GM19395 (cell line): Measurements from ENCODE around the gene UCN2.
"Not testable (repeated sequence)": the region's sequence is repeated elsewhere in the genome, so short reads cannot be mapped to it uniquely, and the experiment has no call there.

Source experiments
- ATAC-seq: cut with Tn5 transposase; IDR thresholded peaks from one replicate; pipeline ENCODE4 v1.9.1; 2021; ENCODE audit warnings: mild to moderate bottlenecking, moderate library complexity; ENCODE audit not compliant: unreplicated experiment

UCN2 gene

DNA sequence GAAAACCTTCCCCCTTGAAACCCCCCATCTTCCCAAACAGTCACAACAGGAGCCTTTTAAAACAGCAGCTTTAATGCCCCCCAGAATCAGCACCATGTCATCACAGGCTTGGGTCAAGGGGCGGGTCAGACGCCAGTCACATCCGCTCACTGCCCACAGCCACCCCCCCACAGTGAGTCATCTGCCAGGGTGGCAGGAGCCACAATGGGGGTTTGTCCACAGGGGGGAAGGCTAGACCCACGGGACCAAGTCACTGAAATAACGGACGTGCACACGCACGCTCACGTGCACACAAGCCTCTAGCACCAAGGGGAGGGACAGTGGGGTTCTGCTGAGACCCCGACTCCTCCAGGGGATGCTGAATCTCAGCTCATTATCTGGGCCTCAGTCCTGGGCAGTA is 441 bp upstream of the UCN2 start:
- ATAC-seq, result no peak

DNA sequence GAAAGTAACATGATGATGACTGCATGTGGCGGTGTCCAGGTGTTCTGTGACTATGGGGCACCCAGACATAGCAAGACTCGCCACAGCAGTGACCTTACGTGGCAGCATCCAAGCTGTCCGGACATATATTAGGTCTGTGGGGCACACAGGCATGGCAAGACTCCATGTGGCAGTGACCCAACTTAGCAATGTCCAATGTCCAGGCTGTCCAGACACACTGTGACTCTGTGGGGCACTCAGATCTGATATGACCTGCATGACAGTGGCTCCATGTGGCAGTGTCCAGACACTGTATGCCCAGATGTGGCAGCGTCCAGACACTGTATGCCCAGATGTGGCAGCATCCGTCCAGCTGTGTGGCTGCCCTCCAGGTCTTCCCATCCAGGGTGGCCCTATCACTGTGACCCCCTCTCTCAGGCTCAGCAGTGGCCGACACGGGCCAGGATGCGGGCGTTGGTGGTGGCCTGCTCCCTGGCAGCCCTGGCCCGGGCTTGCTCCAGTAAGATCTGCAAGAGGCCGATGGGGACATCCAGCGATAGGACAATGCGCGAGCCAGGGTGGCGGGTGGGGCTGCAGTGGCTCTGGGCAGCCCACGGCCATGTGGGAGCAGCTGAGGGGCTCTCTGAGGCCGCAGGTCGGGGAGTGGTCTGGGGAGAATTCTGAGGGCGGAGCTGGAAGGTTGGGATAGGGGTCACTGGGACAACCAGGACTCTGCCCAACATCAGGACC is 1.1 kb downstream of the UCN2 start:
- no peak for ATAC-seq

DNA sequence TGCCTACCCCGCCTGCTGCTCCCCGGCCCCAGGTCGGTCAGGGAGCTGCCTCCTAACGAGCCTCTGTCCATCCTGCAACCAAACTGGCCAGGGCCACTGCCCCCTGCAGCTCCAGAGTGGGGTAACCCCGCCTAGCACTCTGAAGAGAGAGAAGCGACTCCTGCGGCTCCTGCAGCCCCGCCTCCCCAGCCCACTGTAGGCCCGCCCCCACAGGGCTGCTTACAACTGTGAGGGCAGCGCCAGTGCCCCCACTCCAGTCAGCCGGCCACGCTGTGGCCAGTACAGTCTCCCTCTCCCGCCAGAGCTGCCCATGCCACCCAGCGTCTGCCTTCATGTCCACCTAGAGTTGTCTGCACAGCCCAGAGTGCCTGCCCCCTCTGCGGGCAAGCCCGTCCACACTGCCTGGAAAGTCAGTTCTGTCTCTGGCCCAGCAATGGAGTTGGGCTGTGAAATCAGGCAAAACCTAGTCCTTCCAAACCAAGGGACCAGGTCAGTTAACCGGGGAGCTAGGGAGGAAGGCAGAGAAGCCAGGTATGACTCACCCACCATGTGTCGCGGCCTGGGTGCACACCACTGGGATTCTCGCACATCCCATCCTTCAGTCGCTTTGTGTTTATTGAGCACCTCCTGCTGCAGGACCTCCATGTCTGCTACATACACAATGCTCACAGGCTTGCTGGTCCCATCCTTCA is 2.4 kb downstream of the UCN2 start:
- ATAC-seq, result no peak

DNA sequence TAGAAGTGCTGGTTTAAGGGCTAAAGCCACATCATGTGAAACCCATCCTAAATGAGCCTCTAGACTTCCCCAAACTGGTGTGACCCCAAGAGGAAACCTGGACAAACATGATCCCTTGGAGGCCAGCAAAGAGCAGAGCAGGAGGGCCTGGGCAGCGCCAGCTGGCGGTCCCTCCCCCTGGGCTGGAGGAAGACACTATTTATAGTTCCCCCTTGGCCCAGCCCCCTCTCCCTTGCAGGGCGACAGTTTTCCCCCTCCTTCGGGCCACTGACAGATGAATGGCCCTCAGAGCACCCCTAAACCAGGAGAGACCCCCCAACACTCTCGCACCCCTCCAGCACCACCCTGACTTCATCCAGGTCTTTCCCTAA is 2.9 kb downstream of the UCN2 start:
- ATAC-seq, result no peak

DNA sequence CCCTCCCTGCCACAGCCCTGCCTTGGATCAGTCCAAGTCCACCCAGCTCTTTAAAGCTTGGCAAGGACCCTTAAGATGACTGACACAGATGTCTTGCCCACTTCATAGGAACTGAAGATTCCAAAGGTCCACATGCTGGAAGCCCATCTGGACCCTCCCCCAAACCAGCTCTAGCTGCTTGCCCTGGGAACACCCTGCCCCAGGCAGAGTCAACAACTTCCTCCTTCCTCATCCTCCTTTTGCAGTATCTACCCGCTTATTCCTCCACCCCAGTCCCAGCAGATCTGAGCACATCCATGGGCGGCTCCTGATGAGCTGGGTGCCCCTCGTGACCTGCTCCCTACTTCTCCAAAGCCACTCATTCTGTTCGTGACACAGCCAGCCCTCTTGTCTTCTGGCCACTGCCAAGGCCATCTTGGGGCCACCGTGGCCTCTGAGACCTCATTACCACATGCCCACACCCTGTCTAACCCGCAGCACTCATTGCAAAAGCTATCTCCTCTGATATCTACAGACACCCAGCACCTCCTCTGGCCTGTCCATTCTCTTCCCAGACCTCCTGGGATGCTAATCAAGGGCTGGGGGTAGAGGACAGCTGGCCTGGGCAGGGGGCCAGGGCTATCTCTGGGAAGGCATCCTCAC is 5.0 kb downstream of the UCN2 start:
- no peak for ATAC-seq

DNA sequence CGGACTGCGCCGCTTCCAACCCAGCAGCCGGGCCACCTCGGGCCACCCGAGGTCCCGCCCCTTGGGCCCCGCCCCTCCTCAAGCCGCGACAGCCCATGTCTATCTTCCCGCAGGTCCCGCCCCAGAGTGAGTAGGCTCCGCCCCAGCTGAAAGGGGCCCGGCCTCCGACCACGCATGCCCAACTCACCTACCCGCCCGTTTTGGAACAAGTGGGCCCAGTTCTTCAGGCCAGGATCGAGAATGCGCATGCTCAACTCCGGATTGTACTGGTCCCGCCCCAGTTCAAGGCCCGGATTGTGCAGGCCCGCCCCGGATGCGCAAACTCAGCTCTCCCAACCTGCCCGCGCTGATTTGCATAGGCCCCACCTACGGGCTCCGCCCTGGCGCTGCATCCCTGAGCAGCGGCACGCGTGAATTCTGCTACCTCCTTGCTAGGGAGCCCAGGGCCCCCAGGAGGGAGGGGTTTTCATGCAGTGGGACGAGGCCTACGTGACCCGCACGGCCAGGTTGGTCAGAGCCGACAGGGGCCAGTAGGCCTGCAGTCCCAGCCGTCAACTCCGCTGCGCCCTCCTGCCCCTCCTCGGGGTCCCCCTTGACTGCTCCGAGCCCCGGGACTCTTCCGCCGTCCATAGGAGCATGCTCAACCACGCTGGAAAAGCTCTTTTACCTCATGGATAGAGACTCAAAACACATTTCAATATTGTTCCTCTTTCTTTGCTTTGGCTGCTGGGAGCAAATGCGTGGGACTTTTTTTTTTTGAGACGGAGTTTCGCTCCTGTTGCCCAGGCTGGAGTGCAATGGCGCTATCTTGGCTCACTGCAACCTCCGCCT is 6.6 kb downstream of the UCN2 start, which contains the start of gene PFKFB4:
PFKFB4 (minus strand) TSS at position 8 of the 831 bp plus-strand sequence. CDS start 26 bp downstream, outside the sequence.
- ATAC-seq, result peak; percentile 86

DNA sequence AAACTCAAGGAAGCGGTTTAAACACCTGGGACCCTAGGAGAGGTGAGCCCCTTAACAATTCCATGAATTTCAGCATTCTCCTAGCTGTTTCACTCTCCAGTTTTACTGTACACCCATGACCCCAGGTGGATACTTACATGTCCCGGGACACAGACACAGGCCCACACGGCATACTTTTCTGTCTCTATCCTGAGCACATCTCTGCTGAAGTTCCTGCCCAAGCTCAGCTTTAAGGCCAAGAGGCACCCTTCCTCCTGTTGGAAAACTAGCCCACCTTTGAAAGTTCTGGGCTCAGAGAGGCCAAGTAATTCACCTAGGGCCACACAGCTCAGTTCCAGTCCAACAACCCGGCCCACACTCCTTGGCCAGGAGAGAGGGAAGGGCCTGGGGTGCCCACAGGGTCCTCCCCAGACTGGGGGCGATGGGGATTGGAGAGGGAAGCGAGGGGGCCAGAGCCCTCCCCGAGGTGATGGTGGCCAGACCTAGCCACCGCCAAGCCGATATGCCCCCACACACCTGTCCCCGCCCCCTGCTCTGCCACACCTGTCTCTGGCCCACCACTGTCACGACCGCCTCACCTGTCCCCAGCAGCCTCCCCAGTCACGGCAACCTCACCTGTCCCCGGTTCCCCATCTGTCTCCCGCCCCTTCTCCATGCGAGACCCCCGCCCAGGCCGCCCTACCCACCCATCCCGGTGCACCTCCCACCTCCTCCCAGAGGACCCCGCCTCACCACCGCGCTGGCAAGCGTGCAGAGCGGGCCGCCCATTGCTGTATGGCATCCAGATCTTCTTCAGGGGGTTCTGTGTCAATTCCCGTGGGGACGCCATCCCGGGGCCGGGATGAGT is 7.4 kb downstream of the UCN2 start:
- ATAC-seq, result no peak

DNA sequence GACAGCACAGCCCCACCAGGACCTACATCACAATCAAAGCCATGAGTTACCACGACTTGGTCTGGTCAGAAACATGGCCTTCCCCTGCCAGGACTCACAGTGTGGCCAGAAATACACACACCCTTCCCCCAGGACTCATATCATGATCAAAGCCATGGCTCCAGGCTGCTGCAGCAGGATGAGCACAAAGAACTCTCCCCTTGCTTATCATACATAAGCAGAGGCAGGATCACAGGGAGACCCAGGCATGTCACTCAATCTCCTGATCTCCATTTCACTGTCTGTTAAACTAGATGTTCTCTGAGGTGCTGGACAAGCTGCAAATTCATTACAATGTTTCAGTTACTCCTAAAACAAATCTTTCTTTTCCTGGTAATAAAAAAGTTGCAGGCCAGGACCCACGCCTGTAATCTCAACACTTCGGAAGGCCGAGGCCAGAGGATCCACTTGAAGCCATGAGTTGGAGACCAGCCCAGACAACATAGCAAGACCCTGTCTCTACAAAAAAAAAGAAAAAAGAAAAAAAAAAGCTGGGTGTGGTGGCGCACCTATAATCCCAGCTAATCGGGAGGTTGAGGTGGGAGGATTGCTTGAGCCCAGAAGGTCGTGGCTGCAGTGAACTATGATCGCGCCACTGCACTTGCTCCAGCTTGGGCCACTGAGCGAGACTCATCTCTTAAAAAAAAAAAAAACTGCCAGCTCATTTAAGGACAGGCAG is 8.2 kb downstream of the UCN2 start:
- ATAC-seq, result no peak

DNA sequence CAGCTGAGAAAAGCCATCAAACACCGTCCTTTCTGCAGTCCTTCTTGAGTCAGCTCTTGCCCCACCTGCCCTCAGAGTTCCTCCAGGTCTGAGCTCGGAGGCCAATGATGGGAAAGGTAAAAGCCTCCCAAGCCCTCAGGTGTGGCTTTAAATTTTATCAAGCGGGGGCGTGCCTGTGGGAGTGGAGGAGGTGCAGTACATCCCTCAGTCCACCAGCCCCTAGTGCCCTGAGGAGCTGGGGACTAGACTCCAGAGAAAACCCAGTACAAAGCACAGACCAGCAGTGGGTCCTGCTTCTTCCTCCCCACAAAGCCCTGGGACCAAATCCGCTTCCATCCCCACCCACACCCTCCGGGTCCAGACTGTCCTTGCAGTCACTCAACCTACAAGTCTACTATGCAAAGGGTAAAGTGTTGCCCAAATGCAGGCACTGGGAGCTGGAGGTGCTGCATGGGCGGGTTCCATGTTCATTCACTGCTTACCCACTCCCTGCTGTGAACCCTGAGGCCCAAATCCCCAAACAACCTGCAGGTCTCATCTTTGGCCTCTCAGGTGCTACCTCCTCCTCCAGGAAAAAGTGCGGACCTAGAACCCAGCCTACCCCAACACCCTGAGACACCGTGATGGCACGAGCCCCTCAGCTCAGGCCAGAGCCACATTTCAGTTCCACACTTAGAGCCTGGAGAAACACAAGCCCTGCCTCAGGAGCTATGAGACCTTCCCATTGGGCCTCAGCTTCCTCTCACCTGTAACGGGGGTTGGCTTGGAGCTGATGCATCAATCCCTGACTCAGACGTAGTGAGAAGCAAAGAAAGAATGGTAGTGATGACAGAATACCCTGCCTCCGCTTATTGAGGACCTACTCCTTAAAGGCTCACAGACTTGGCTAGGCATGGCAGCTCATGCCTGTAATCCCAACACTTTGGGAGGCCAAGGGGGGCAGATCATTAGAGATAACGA is 9.4 kb downstream of the UCN2 start:
- no peak for ATAC-seq

DNA sequence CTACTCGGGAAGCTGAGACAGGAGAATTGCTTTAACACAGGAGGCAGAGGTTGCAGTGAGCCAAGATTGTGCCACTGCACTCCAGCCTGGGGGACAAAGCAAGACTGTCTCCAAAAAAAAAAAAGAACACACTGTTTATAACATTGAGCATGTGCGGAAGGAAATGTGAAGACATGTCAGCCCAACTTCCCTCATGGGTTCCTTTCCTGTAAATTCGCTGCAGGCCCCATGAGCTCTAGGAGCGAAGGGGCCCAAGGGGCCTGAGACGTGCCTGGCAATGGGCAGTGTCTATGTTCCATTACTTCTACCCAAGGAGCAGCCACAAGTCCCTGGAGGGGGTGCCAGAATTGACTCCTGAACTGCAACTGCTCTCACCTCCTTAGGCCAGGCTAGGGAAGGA is 10.2 kb downstream of the UCN2 start:
- ATAC-seq, result no peak

DNA sequence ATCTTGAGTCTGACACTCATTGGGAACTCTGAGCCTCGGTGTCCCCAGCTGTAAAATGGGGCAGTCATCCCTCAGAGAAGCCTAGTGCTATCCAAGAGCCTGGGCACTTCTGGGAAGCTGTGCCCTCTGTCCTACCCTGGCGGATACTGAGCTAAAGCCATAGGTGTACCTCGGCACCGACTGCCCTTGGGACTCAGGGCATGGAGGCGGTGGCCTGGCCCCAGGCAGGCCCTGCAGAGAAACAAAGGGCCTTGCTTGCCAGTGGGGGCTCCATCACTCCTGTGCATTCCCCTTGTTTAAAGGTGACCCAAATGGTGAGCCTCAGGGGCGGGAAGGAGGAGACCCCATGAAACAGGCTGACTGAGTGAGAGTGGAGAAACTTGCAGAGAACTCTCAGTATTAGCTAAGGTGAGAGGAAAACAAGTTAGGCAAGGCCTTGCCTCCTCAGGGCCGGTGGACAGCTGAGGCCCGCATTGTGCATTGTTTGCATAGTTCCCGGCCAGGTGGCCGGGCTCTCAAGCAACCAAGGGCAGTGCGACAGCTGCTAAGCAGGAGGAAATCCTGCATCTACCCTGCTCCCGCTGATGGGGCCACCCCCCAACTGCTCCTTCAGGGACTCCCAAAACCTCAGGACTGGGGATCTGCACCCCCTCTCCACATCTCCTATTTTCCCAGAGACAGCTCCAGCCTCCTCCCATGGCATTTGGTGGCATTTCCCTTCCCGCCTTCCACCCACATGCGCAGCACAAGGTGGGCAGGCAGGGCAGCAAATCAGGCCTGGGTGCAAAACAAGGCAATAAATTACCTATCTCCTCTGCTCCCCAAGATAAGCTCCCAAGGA is 11.2 kb downstream of the UCN2 start:
- no peak for ATAC-seq

DNA sequence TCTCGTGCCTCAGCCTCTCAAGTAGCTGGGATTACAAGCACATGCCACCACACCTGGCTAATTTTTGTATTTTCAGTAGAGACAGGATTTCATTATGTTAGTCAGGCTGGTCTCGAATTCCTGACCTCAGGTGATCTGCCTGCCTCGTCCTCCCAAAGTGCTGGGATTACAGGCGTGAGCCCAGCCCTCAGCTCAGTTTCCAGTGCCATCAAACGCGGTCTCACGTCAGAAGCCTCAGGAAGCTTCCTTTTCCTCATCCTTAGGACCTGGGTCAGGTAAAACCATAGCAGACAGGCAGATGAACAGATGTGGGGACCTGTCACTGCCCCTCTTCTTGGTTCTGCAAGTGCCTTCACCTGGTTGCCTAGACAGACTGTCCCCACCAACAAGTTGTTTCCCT is 11.9 kb downstream of the UCN2 start:
- not testable (repeated sequence) for ATAC-seq

DNA sequence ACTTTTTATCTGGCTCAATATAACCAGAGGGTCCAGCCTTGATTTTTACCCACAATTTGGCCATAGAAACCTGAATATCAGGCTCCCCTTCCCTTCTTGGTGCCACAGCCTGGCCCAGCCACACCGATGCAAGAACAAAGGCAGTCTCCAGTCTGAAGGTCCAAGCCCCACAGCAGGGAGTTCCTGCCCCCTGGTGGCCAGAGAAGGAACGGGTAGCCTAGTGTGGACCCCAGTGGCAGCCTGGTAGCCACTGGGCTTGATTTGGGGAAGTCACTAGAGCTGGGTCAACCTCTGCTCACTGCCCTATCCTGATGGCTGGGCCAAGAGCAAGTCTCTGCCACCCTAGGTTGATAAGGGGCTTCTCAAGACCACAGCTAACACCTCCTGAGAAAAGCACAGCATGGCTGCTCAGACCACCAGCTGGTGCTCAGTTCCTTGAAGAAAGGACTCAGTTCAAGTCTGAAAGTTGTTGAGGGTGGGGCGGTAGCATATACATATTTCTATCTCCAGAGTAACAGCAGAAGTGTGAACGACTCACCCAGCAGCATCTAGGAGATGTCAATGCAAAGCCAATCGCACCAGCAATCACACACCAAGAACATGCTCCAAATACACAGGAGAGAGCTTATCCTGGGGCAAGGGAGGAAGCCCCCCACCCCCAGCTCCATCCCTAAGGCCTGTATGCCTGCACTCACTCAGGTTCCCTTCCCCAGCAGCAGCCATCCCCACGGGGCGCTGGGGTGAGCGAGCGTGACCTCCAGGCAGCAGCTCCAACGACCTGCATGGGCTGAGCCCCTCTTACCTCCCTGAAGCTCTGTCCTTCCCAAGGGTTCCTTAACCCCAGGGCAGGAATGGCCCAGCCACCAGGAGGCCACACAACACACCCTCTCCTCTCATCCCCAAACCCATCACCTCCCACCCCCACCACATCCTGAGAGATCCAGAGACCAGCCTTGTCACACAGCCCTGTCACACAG is 14.6 kb downstream of the UCN2 start:
- ATAC-seq, result peak; percentile 61

DNA sequence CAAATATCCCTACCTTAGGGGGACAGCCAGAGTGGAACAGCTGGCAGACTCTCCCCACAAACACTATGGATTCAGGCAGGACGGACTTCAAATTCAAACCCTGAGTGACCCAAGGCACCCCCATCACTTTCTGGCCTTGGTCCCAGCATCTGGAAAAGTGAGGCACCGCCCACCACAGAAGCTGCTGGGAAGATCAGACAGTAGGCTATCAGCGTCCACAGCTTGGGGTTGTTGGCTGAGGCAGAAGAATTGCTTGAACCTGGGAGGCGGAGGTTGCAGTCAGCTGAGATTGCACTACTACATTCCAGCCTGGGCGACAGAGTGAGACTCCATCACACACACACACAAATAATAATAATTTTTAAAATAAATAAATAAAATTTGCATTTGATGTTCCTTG is 15.5 kb downstream of the UCN2 start:
- ATAC-seq, result no peak

DNA sequence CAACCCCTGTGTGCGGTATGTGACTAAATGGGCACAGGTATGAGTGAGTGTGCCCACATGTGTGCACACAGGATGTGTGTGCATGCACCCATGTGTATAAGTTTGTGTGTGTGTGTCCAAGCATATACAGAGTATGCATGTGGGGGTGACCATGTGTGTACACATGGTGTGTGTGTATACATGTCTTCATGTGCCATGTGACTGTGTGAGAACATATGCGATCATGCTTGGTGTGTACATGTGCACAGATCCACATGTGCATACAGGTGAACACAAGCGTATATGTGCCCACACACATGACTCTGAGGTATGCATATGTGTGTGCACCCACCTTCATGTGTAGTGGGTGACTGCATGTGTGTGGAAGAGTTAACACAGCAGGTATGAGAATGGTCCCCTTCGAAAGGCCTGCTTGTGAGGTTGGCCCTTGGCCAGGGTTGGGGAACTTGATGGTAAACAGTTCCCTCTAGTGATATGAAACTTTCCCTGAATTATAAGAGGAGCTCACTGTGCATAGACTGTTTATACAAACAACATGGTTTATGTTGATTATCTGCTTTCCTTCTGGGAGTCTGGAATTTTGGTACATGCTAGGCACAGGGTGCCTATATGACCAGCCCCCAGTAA is 17.3 kb downstream of the UCN2 start:
- no peak for ATAC-seq

DNA sequence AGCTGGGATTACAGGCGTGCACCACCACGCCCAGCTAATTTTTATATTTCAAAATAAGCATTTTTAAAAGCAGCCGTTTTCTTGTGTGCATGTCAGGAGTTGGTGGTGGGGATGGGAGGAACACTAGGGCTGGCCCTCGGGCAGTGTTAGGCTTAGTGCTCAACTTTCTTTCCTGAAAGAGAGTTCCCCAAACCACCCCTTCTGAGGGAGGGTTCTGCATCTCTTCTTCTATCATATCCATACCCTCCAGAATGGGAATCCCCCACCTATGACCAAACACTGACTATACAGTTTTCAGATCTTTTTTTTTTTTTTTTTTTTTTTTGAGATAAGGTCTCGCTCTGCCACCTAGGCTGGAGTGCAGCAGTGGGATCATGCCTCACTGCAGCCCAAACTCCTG is 19.4 kb downstream of the UCN2 start:
- ATAC-seq, result no peak
